GM18870 (cell line): ENCODE measurements around the gene C1QA.

ENCODE experiments used
- ATAC-seq: cut with Tn5 transposase; IDR thresholded peaks from one replicate; pipeline ENCODE4 v1.9.1; 2021; ENCODE audit warnings: moderate library complexity; ENCODE audit not compliant: unreplicated experiment

Gene C1QA, protein sequence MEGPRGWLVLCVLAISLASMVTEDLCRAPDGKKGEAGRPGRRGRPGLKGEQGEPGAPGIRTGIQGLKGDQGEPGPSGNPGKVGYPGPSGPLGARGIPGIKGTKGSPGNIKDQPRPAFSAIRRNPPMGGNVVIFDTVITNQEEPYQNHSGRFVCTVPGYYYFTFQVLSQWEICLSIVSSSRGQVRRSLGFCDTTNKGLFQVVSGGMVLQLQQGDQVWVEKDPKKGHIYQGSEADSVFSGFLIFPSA

GRCh38 chr1:22636353-22636752 lies at the start of gene C1QA:
Gene C1QA, plus strand, starts transcription at chr1:22636628. Its CDS starts 989 bp downstream, at chr1:22637617.
- no peak for ATAC-seq

DNA sequence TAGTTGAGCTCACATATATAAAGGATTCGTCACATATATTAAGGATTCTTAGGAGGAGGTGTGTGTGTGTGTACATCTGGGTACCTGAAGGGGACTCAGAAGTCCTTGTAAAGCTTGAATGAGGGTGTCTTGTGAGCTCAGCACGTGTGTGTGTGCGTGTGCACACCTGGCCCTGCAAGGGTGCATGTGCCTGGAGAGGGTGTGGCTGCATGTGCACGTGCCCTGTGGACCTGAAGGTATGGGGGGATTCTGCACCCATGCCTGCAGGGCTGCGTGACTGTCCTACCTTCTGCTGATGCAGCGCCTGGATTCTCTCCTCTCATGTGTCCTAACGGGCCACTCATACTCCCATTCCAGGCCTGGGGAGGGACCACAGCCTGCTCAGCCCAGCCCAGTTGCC lies 49.2 kb upstream of the C1QA start:
- ATAC-seq = no peak

- no peak for ATAC-seq
Observed at GRCh38 chr1:22588899-22589422, 47.5 kb upstream of the C1QA start.

GRCh38 chr1:22591576-22591975 lies 44.9 kb upstream of the C1QA start:
- no peak for ATAC-seq

- no peak for ATAC-seq
Observed at GRCh38 chr1:22592051-22592450, 44.4 kb upstream of the C1QA start.

DNA sequence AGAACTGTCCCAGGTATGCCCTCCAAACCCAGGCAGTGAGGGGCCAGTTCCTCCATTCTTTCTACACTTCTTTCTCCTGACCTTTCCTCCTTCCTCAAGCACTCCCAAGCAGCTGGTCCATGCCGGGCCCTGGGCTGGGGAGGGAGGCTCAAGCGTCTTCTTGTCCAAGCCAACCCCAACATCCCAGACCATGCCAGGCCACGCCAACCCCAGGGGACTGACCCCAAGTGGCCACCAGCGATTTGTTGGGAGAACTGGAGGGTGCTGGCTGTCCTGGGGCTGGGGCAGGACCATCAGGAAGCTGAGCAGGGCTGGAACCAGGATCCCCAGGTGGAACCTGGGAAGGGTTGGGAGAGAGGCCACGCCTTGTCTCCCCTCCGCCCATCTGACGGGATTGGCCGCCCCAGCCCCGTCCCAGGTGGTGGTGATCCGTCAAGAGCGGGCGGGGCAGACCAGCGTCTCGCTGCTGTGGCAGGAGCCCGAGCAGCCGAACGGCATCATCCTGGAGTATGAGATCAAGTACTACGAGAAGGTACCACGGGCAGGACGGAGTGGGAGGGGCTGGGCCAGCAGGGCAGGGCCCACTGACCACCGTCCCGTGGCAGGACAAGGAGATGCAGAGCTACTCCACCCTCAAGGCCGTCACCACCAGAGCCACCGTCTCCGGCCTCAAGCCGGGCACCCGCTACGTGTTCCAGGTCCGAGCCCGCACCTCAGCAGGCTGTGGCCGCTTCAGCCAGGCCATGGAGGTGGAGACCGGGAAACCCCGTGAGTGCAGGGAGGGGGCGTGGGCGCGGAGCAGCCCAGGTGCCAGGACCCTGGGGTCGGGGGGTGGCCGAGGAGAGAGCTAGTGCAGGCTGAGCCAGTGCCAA lies 43.3 kb upstream of the C1QA start:
- ATAC-seq = no peak

DNA sequence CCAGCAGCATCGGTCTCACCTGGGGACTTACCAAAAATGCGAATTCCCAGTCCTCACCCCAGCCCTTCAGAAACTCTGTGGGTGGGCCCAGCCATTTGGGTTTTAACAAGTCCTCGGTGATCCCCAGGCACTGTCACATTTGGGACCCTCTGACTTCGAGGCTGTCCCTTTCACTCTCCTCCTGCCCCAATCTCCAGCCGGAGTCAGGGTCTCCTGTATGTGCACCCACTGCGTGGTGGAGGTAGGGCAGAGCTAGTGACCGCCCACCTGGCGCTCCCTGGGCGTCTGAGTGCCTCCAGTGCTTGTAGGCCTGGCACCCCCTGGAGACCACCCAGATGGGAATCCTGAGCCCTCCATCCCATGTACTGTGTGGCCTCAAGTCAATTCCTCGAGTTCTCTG lies 42.0 kb upstream of the C1QA start:
- no peak for ATAC-seq

- no peak for ATAC-seq
Observed at GRCh38 chr1:22595108-22595507, 41.3 kb upstream of the C1QA start.

DNA sequence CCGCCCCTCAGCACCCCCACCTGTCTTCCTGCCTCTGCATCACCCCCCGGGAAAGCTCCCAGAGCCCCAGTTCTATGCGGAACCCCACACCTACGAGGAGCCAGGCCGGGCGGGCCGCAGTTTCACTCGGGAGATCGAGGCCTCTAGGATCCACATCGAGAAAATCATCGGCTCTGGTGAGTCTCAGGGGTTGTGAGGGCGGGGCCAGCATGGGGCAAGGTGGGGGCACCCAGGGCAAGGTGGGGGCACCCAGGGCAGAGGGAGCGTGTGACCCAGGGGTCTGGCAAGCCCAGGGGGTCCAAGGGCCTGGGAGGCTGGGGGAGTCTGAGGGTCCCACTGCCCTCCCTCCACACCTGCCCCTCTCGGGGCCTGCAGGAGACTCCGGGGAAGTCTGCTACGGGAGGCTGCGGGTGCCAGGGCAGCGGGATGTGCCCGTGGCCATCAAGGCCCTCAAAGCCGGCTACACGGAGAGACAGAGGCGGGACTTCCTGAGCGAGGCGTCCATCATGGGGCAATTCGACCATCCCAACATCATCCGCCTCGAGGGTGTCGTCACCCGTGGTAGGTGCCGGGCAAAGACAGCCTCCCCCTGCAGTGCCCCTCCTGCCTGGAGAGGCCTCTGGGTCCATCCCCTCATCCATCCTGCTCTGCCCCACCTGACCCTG lies 39.0 kb upstream of the C1QA start:
- ATAC-seq = no peak

GRCh38 chr1:22597996-22598395 lies 38.4 kb upstream of the C1QA start:
- no peak for ATAC-seq

DNA sequence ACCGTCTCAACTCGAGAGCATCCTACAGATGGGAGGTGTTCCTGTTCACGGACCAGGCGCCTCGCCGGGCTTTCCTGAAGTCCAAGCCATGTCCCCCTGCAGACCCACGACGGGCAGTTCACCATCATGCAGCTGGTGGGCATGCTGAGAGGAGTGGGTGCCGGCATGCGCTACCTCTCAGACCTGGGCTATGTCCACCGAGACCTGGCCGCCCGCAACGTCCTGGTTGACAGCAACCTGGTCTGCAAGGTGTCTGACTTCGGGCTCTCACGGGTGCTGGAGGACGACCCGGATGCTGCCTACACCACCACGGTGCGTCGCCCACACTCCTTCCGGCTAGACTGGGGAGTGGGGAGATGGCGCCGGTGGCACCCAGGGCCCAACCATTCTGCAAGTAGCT lies 37.7 kb upstream of the C1QA start:
- no peak for ATAC-seq

- no peak for ATAC-seq
Observed at GRCh38 chr1:22600071-22600816, 36.2 kb upstream of the C1QA start.

DNA sequence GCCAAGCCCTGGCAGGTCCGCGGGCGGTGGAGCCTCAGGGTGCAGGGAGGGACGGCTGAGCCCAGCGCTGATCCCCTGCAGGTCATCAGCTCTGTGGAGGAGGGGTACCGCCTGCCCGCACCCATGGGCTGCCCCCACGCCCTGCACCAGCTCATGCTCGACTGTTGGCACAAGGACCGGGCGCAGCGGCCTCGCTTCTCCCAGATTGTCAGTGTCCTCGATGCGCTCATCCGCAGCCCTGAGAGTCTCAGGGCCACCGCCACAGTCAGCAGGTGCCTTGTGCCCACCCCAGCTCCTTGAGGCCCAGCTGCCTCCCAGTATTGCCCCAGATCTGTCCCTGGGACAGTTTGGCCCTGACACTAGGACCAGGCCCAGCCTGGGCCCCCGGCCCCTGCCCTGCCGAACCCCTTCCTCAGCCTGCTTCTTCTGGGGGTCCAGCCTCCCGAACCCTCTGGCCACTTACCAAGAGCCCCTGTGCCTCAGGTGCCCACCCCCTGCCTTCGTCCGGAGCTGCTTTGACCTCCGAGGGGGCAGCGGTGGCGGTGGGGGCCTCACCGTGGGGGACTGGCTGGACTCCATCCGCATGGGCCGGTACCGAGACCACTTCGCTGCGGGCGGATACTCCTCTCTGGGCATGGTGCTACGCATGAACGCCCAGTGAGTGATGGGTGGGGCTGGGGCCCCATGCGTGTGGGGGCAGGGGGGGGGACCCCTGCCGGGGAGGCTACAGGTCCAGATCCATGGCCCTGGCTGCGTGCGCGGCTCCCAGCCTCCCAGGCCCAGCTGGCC lies 35.4 kb upstream of the C1QA start:
- no peak for ATAC-seq

DNA sequence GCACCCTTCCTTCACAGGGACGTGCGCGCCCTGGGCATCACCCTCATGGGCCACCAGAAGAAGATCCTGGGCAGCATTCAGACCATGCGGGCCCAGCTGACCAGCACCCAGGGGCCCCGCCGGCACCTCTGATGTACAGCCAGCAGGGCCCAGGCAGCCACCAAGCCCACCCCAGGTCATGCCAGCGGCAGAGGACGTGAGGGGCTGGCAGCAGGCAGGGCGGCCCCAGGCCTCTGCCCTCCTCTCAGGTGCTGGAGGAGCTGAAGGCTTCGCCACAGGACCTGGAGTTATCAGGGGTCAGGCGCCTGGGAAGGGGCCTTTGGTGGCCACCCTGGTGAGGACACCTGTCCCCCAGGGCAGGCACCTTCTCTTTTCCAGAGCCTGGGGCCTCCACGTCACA lies 34.8 kb upstream of the C1QA start:
- no peak for ATAC-seq

DNA sequence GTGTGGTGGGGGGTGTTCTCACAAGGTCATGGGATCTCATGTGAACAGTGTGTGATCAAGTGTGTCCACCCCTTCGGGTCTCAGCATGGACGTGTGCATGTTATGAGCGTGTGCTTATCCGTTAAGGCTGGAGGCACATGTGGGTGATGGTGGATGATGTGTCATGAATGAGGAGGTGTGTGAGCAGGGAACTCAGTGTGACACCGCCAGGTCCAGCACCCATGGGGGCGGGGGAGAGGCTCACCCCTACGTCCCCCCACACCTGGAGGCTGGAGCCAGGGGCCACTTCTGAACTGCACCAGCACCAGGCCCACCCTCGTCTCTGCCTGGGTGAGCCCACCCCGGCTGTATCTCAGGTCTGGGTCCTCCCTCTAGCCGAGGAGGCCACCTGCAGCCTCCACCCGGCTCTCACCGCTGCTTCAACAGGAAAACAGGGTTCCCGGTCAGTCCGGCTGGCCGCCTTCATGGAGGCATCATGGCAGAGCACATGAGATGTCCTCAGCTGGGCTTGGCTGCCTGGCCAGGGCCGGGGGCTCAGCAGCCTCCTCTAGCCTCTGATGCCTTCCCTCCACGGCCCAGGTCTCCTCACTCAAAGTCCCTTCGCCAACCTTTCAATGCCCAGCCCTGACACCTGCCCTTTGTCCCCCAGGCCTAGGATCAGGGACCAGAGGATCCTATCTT lies 34.2 kb upstream of the C1QA start:
- no peak for ATAC-seq

GRCh38 chr1:22606161-22606560 lies 30.3 kb upstream of the C1QA start:
- no peak for ATAC-seq

GRCh38 chr1:22607154-22607553 lies 29.3 kb upstream of the C1QA start:
- ATAC-seq = no peak

DNA sequence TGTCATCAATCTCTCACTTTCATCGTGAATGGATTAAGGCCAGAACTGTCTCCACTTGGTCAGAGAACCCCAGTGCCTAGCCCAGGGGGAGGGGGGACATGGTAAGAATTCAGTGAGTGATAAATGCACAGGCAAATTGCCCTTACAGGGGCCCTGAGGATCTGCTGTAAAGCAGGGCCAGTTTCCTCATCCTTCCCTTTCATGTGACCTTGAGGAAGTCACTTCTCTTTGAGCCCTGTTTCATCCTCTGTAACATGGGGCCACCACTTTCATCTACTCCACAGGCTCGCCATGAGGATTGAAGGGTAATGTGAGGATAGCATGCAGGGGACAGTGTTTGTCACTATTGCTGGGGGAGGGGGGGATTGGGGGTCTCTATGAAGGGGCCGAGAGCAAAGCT lies 28.1 kb upstream of the C1QA start:
- no peak for ATAC-seq

DNA sequence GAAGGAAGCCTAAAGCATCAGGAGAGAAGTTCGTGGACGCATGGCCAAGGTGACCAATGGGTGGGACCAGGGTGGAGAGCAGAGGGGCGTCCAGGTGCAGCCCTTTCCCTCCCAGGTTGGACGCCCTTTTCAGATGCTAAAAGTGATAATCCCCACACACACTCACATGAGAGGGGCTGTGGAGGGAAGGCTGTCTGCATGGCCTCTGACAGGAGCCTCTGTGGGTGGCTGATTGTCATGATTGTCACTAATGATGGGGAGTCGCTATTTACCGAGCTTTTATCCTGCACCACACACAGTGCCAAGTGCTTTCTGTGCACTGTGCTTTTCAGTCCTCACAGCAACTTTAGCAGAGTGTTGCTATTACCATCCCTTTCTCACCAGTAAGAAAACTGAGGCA lies 27.1 kb upstream of the C1QA start:
- ATAC-seq = no peak

DNA sequence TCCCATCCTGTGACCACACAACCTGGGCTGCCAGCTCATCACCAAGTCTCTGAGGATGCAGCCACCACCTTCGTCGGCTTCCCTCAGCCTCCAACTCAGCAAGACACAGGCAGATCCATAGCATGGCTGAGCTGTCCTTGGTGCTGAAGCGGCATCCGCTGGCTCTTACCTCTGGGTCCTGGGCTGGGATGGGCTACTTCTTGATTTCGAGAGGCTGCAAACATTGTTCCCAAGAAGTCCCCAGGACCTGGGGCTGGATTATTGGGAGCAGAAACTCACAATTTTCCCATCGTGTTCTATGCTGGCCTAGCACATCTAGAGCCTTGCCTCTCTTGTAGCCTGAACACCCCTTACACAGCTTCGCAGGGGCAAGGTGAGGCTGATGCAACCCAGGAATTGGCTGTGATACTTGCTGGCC lies 24.9 kb upstream of the C1QA start:
- ATAC-seq = no peak
